H1 (cell line): ENCODE results near the gene ZNF814. TPM values are rescaled to one million over a fixed set of nuclear protein-coding genes. Genes with fewer than 3 reads are reported as not detected.

ENCODE experiments used
- CTCF ChIA-PET: fragments of 300-600 bp; sonication (Branson Sonifier 250); formaldehyde crosslinking; loops from one replicate; lab custom pipeline; 2021; ENCODE audit not compliant: partially characterized antibody; lab: Charles Lee
- POLR2A ChIA-PET: fragments of 300-600 bp; sonication (Branson Sonifier 250); formaldehyde crosslinking; loops from one replicate; lab custom pipeline; 2021; ENCODE audit warnings: inconsistent platforms; ENCODE audit not compliant: partially characterized antibody; lab: Charles Lee
- DNase-seq, 2 experiments: peaks; one replicate each; pipeline versions ENCODE4 v3.0.0 to v3.0.0-alpha.2; 2010 to 2022; ENCODE audit warnings: low spot score in 2 of 2, low read depth in 1 of 2, mixed read lengths in 1 of 2
- FAIRE-seq: peaks from 2 replicates; lab custom pipeline; 2011; peaks lifted over from hg19 to GRCh38; lab: Jason Lieb, UNC
- H2AFZ ChIP-seq: 2 replicates; pipeline ENCODE4 v1.8.1; 2012; ENCODE audit warnings: low read length, inconsistent platforms
- H2AK5ac ChIP-seq: 2 replicates; pipeline ENCODE4 v1.6.1; 2013; ENCODE audit warnings: low read depth, low read length
- H2BK120ac ChIP-seq: replicated peaks from 2 replicates; pipeline ENCODE3; 2013; ENCODE audit warnings: low read depth, low read length, inconsistent platforms
- H2BK12ac ChIP-seq: 2 replicates; pipeline ENCODE4 v1.6.1; 2013; ENCODE audit warnings: low read depth, low read length
- H2BK15ac ChIP-seq: 2 replicates; pipeline ENCODE4 v1.6.1; 2013; ENCODE audit warnings: low read length
- H2BK20ac ChIP-seq: 2 replicates; pipeline ENCODE4 v1.6.1; 2013; ENCODE audit warnings: low read length
- H2BK5ac ChIP-seq: 2 replicates; pipeline ENCODE4 v1.6.1; 2013; ENCODE audit warnings: low read depth, low read length
- H3K14ac ChIP-seq: 2 replicates; pipeline ENCODE4 v1.6.1; 2013; ENCODE audit warnings: inconsistent platforms; ENCODE audit not compliant: insufficient read length
- H3K18ac ChIP-seq: 2 replicates; pipeline ENCODE4 v1.6.1; 2013; ENCODE audit warnings: low read length; ENCODE audit errors: extremely low read depth
- H3K23ac ChIP-seq: 2 replicates; pipeline ENCODE4 v1.6.1; 2013; ENCODE audit warnings: inconsistent platforms; ENCODE audit not compliant: insufficient read length
- H3K23me2 ChIP-seq: 2 replicates; pipeline ENCODE4 v1.6.1; 2013; ENCODE audit warnings: low read depth, low read length
- H3K27ac ChIP-seq: 2 replicates; pipeline ENCODE4 v1.6.1; 2011; ENCODE audit warnings: low read depth, low read length, inconsistent platforms
- H3K27me3 ChIP-seq, 4 experiments: replicated peaks in 1 of 4; 1 replicate in 1 of 4; 2 replicates in 3 of 4; pipeline versions ENCODE4 v1.6.1 to v1.8.1; 2011 to 2013; ENCODE audit warnings: low read length in 3 of 4, mild to moderate bottlenecking in 3 of 4, inconsistent platforms in 2 of 4, mixed read lengths in 2 of 4, moderate library complexity in 1 of 4; ENCODE audit not compliant: control insufficient read depth in 3 of 4, insufficient read depth in 3 of 4; ENCODE audit errors: extremely low read depth in 1 of 4
- H3K36me3 ChIP-seq, 4 experiments: 2 replicates each; pipeline versions ENCODE4 v1.6.1 to v1.8.1; 2011 to 2013; ENCODE audit warnings: mild to moderate bottlenecking in 4 of 4, low read length in 3 of 4, moderate library complexity in 2 of 4, control low read depth in 1 of 4, inconsistent platforms in 1 of 4; ENCODE audit not compliant: insufficient read depth in 4 of 4, control insufficient read depth in 2 of 4
- H3K4ac ChIP-seq: replicated peaks from 2 replicates; pipeline ENCODE3; 2013; ENCODE audit warnings: low read length, low read depth, mixed read lengths, inconsistent platforms; ENCODE audit not compliant: insufficient read length
- H3K4me1 ChIP-seq, 4 experiments: replicated peaks in 1 of 4; 1 replicate in 1 of 4; 2 replicates in 3 of 4; pipeline versions ENCODE4 v1.6.1 to v1.8.1; 2011 to 2013; ENCODE audit warnings: low read length in 3 of 4, inconsistent platforms in 2 of 4, mixed read lengths in 1 of 4; ENCODE audit not compliant: insufficient read depth in 4 of 4, control insufficient read depth in 3 of 4
- H3K4me2 ChIP-seq, 2 experiments: 2 replicates each; pipeline versions ENCODE4 v1.6.1 to v1.8.1; 2011 to 2013; ENCODE audit warnings: low read depth in 2 of 2, low read length in 2 of 2, control low read depth in 1 of 2, inconsistent platforms in 1 of 2, mild to moderate bottlenecking in 1 of 2; ENCODE audit not compliant: insufficient read depth in 1 of 2
- H3K4me3 ChIP-seq, 4 experiments: fragments of 200-600, 300-600 bp in 1 of 4; sonication (generic), shearing (Covaris generic), sonication (Bioruptor Twin) in 1 of 4; 2 replicates each; pipeline versions ENCODE4 v1.5.1 to v1.8.1; 2011 to 2016; ENCODE audit warnings: low read length in 4 of 4, low read depth in 3 of 4, control low read depth in 2 of 4, inconsistent platforms in 2 of 4, mild to moderate bottlenecking in 2 of 4, mixed read lengths in 1 of 4, moderate library complexity in 1 of 4; ENCODE audit not compliant: insufficient read depth in 2 of 4; ENCODE audit errors: extremely low read depth in 1 of 4
- H3K56ac ChIP-seq: replicated peaks from 2 replicates; pipeline ENCODE3; 2013; ENCODE audit warnings: low read depth, mild to moderate bottlenecking, mixed read lengths, low read length, inconsistent platforms; ENCODE audit not compliant: insufficient read length
- H3K79me1 ChIP-seq: 2 replicates; pipeline ENCODE4 v1.6.1; 2013; ENCODE audit warnings: low read depth, low read length, control low read depth
- H3K79me2 ChIP-seq, 2 experiments: 2 replicates each; pipeline versions ENCODE4 v1.6.1 to v1.8.1; 2012 to 2013; ENCODE audit warnings: low read length in 2 of 2, mild to moderate bottlenecking in 2 of 2, inconsistent platforms in 1 of 2; ENCODE audit not compliant: insufficient read depth in 2 of 2, control insufficient read depth in 1 of 2
- H3K9ac ChIP-seq, 4 experiments: replicated peaks in 1 of 4; 1 replicate in 1 of 4; 2 replicates in 3 of 4; pipeline versions ENCODE4 v1.6.1 to v1.8.1; 2011 to 2013; ENCODE audit warnings: low read depth in 3 of 4, low read length in 3 of 4, control low read depth in 2 of 4, mild to moderate bottlenecking in 2 of 4, moderate library complexity in 2 of 4, inconsistent platforms in 1 of 4; ENCODE audit errors: extremely low read depth in 1 of 4
- H3K9me3 ChIP-seq, 2 experiments: 2 replicates each; pipeline versions ENCODE4 v1.6.1 to v1.8.1; 2012 to 2013; ENCODE audit warnings: mild to moderate bottlenecking in 2 of 2, moderate library complexity in 2 of 2, control low read depth in 1 of 2, inconsistent platforms in 1 of 2, low read depth in 1 of 2, low read length in 1 of 2, mixed read lengths in 1 of 2; ENCODE audit not compliant: insufficient read depth in 2 of 2
- H4K20me1 ChIP-seq, 2 experiments: replicated peaks in 1 of 2; 2 replicates each; pipeline versions ENCODE3 to v1.8.1; 2011 to 2013; ENCODE audit warnings: inconsistent platforms in 2 of 2, low read length in 2 of 2, mild to moderate bottlenecking in 1 of 2; ENCODE audit not compliant: insufficient read depth in 2 of 2, control insufficient read depth in 1 of 2
- H4K5ac ChIP-seq: 2 replicates; pipeline ENCODE4 v1.6.1; 2013; ENCODE audit warnings: low read length, low read depth, mixed read lengths, inconsistent platforms; ENCODE audit not compliant: insufficient read length
- H4K8ac ChIP-seq: 2 replicates; pipeline ENCODE4 v1.8.0; 2013; ENCODE audit warnings: mild to moderate bottlenecking, moderate library complexity, low read length, inconsistent platforms; ENCODE audit not compliant: insufficient read depth; ENCODE audit errors: extremely low read depth
- H4K91ac ChIP-seq: replicated peaks from 2 replicates; pipeline ENCODE3; 2013; ENCODE audit warnings: low read length, mixed read lengths, inconsistent platforms; ENCODE audit not compliant: insufficient read length
- BACH1 ChIP-seq: IDR thresholded peaks from 2 replicates; pipeline ENCODE4 v1.6.1; 2012; ENCODE audit warnings: low read length, improper control_type of control experiment
- BRCA1 ChIP-seq: IDR thresholded peaks from 2 replicates; pipeline ENCODE4 v1.6.1; 2012; ENCODE audit warnings: low read depth, low read length, improper control_type of control experiment
- CHD2 ChIP-seq: IDR thresholded peaks from 2 replicates; pipeline ENCODE4 v1.6.1; 2012; ENCODE audit warnings: low read length, improper control_type of control experiment
- E2F6 ChIP-seq: IDR thresholded peaks from 2 replicates; pipeline ENCODE4 v1.6.1; 2012; ENCODE audit warnings: inconsistent platforms
- FOSL1 ChIP-seq: IDR thresholded peaks from 2 replicates; pipeline ENCODE4 v1.6.1; 2011; ENCODE audit warnings: mild to moderate bottlenecking, low read depth, low read length, moderate library complexity; ENCODE audit not compliant: insufficient read depth
- HDAC6 ChIP-seq: IDR thresholded peaks from one replicate; pipeline ENCODE4 v1.7.1; 2012; ENCODE audit warnings: low read depth, mild to moderate bottlenecking, inconsistent platforms, low read length, moderate library complexity
- KDM5A ChIP-seq: fragments of 200-600 bp; IDR thresholded peaks from 2 replicates; pipeline ENCODE4 v1.7.1; 2012; ENCODE audit warnings: mild to moderate bottlenecking, low read length, inconsistent platforms, mixed read lengths
- PHF8 ChIP-seq: fragments of 200-600 bp; sonication (generic); conservative IDR thresholded peaks from 2 replicates; pipeline ENCODE4 v1.7.1; 2012; ENCODE audit warnings: low read depth, mild to moderate bottlenecking, inconsistent platforms, low read length, moderate library complexity
- RNF2 ChIP-seq: fragments of 200-900, 300-1000 bp; sonication (generic); IDR thresholded peaks from 2 replicates; pipeline ENCODE4 v1.7.1; 2016; ENCODE audit warnings: borderline replicate concordance, low read depth, mild to moderate bottlenecking, antibody characterized with exemption, low read length; ENCODE audit not compliant: poor library complexity, severe bottlenecking; ENCODE audit errors: missing control alignments
- SIRT6 ChIP-seq: IDR thresholded peaks from one replicate; pipeline ENCODE4 v1.7.1; 2012; ENCODE audit warnings: low read length, inconsistent platforms
- SP1 ChIP-seq: IDR thresholded peaks from 2 replicates; pipeline ENCODE4 v1.6.1; 2011; ENCODE audit warnings: low read depth, low read length
- TBP ChIP-seq: IDR thresholded peaks from 2 replicates; pipeline ENCODE4 v1.6.1; 2011; ENCODE audit warnings: low read depth, low read length, improper control_type of control experiment
- YY1 ChIP-seq: IDR thresholded peaks from 2 replicates; pipeline ENCODE4 v1.6.1; 2011; ENCODE audit warnings: low read depth, mild to moderate bottlenecking, low read length
- WGBS, 2 experiments: shearing (Covaris generic) in 1 of 2; methylation state at CpG; one replicate each; pipeline versions ENCODE4 v1.1.6 to v1.1.7; 2013 to 2015; ENCODE audit warnings: low lambda C conversion rate in 2 of 2, mixed read lengths in 2 of 2, inconsistent platforms in 1 of 2, low coverage in 1 of 2, missing lambda C conversion rate in 1 of 2; ENCODE audit not compliant: insufficient replicate concordance in 2 of 2, insufficient coverage in 1 of 2, insufficient read length in 1 of 2; ENCODE audit errors: extremely low coverage in 1 of 2, missing lambda C conversion rate in 1 of 2; 5-methylcytosine and 5-hydroxymethylcytosine counted together
- polyA plus RNA-seq, 7 experiments: library from polyadenylated mRNA; depleted of rRNA in 3 of 7; stranded (reverse) in 5 of 7; unstranded in 2 of 7; fragments of >200 nt in 5 of 7; fragments of 200-250 nt in 2 of 7; gene quantifications; 1 replicate in 5 of 7; 2 replicates in 1 of 7; 4 replicates in 1 of 7; pipeline versions ENCODE4 v1.2.1 to v1.2.3, GENCODE V29; 2011 to 2013; ENCODE audit warnings: missing spikeins in 2 of 7, mixed read lengths in 2 of 7
- total RNA-seq: library from RNA; stranded (reverse); fragmentation: NEBNext Ultra II Directional; extraction: Animal tissue kit (Norgen Biotek cat#: 25700); gene quantifications from 2 replicates; pipeline ENCODE4 v1.2.1, GENCODE V29; 2021
- TF ChIP-seq, protein P1 (sequence below): IDR thresholded peaks from 2 replicates; pipeline ENCODE4 v1.6.1; 2012; ENCODE audit warnings: inconsistent platforms

The ZNF814 gene
- total and polyA plus RNA-seq, 2 of the 8 experiments (the other 6 are each of a cell fraction or from before 2014, with no cell fraction given): 90.9 to 99.6 TPM

DNA sequence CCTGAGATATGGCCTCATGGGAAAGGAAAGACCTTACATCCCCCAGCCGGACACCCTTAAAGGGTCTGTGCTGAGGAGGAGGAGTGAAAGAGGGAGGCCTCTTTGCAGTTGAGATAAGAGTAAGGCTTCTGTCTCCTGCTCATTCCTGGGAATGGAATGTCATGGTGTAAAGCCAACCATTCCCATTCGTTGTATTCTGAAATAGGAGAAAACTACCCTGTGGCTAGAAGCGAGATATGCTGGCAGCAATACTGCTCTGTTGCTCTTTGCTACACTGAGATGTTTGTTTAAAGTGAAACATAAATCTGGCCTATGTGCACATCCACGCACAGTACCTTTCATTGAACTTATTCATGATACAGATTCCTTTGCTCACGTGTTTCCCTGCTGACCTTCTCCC is 59.5 kb downstream of the ZNF814 start:
- ChIA-PET POLR2A (interaction anchor here (0.6 to 5.1 kb wide), 16 partner anchors 10 to 246 kb away, joined by 3 to 52 read pairs (median 5); partner anchors contain the start of genes ZNF154, ZNF418, ZNF552 and ZNF586), CTCF (interaction anchor here (0.6 to 3.3 kb wide), 6 partner anchors 9 to 230 kb away, joined by 3 to 15 read pairs (median 4); partner anchors contain the start of gene ZNF776)
- no peaks in the 10 kb centered on the region for H3K27me3 ChIP-seq
- H3K56ac ChIP-seq: no peak overlapping the region
- peaks cover 19 to 64% of the 10 kb centered on the region in 2 experiments for H3K79me2 ChIP-seq
- H2BK5ac ChIP-seq: no peak overlapping the region
- H3K4me3 ChIP-seq: no peak overlapping the region
- no peak overlapping the region for H2BK20ac ChIP-seq
- no peak overlapping the region for H4K91ac ChIP-seq
- H3K27ac ChIP-seq: no peak overlapping the region
- H4K20me1 ChIP-seq: peaks cover 0 to 3% of the 10 kb centered on the region in 2 experiments
- no peak overlapping the region for H3K14ac ChIP-seq
- no peak overlapping the region for H3K4ac ChIP-seq
- peaks cover 5% of the 10 kb centered on the region for H3K79me1 ChIP-seq
- peak overlapping the region; percentile 15; the same call in 1 of the 2 replicates for H4K8ac ChIP-seq
- H2BK12ac ChIP-seq: no peak overlapping the region; the same call in 1 of the 2 replicates
- H2AK5ac ChIP-seq: no peak overlapping the region
- 86% methylated on average over 5 of the region's 5 CpGs; no CpG with 5 or more reads in 1 of the 2 experiments for WGBS, 2 experiments
- H2AFZ ChIP-seq: no peak overlapping the region
- H2BK15ac ChIP-seq: no peak overlapping the region
- H3K36me3 ChIP-seq: no peaks in the 10 kb centered on the region; a peak in 2 of 8 replicates
- no peak overlapping the region for H3K9ac ChIP-seq
- no peaks in the 10 kb centered on the region for H3K23me2 ChIP-seq
- H2BK120ac ChIP-seq: no peak overlapping the region
- H4K5ac ChIP-seq: no peak overlapping the region
- peak overlapping the region in 1 of 2 experiments; percentile 91; a peak in 1 of 4 replicates for H3K4me2 ChIP-seq
- no peak for DNase-seq
- peaks cover 0 to 8% (median 5%) of the 10 kb centered on the region in 4 experiments; a peak in 4 of 7 replicates for H3K4me1 ChIP-seq
- no peak for FAIRE-seq
- no peak overlapping the region for H3K18ac ChIP-seq
- no peaks in the 10 kb centered on the region for H3K9me3 ChIP-seq
- H3K23ac ChIP-seq: no peak overlapping the region
- TF ChIP-seq RNF2 (no peak), SP1 (no peak), YY1 (no peak), HDAC6 (no peak), TBP (no peak), KDM5A (no peak), BACH1 (no peak), E2F6 (no peak), SIRT6 (no peak), PHF8 (no peak), FOSL1 (no peak), BRCA1 (no peak), CHD2 (no peak)
- TF ChIP-seq, protein P1, sequence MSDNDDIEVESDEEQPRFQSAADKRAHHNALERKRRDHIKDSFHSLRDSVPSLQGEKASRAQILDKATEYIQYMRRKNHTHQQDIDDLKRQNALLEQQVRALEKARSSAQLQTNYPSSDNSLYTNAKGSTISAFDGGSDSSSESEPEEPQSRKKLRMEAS: no peak
